NCI-H2029 (cell line): ENCODE data around the gene DCDC1.
"Not testable (repeated sequence)": the region's sequence is repeated elsewhere in the genome, so short reads cannot be mapped to it uniquely, and the experiment has no call there.

Experiments used
- DNase-seq: peaks from one replicate; lab custom pipeline; 2025; lab: John Stamatoyannopoulos, UW

The DCDC1 gene

DNA sequence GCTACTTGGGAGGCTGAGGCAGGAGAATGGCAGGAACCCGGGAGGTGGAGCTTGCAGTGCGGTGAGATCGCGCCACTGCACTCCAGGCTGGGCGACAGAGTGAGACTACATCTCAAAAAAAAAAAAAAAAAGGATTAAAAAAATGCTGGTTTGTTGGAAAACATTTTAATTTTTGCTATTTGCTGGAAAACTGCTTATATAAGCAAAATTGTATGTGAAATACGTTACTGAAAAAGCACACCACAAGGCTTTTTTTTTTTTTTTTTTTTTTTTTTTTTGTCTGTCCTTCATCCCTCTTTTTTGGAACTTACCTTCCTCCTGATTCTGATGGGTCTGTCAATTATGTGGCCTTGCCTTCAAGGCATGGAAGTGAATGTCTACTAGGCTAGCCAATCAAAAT lies 40.8 kb downstream of the DCDC1 start:
- no peak for DNase-seq

DNA sequence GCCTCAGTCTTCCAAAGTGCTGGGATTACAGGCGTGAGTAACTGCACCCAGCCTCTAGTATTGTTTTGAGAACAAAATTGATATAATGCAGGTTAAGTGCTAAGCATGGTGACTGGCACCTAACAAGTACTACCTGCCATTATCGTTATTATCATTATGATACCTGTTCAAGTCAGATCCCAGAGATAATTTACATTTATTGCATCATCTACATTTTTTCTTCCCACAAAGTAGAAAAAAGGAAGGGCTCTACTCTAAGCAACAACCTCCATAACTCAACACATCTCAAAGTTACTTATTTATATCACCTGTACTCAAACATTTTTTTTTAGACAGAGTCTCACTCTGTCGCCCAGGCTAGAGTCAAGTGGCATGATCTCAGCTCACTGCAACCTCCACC lies 42.1 kb downstream of the DCDC1 start:
- DNase-seq, result no peak

DNA sequence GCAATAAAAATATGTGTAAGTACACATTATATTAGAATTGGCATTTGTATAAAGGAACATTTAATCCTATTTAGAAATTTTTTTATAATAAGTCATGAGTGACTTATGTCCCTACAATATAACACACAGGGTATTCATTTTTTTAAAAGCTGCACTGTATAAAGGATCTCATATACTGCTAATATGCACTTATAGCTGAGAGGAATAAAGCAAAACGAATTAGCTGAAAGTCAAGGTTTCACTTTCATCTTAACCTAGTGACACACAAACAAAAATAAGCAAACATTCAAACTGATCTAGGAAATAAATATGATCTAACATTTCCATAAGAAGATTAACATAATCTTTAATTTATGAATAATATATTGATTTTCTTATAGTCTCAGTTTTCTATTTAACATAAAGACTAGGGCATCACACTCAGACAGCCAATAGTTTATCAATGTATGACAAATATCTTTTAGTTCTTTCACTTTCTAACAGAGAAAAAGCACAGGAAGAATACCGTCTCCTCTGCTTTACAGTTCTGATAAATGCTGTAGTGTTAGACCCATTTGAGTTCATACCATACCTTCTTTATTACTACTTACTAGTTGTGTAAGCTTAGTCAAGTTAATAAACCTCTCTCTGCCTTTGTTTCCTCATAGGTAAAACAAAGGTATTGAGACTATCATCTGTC lies 42.9 kb downstream of the DCDC1 start:
- DNase-seq, result no peak

DNA sequence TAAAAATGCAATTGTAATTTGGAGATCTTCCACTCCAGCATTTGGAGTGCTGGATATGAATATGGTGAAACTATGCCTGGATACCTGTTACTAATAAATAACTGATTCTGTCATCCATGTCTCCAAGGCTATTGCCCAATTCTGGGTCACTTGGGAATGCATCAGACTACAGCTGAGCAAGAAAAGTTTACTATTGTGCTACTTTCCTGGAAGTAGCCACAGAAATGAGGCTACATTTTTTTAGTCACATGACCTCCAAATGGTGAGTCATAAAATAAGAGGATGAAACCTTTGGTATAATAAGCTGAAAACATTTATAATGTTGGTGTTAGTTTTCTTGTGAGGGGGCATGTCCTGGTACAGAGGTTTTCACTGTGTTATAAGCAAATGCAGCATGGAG lies 44.4 kb downstream of the DCDC1 start:
- no peak for DNase-seq

DNA sequence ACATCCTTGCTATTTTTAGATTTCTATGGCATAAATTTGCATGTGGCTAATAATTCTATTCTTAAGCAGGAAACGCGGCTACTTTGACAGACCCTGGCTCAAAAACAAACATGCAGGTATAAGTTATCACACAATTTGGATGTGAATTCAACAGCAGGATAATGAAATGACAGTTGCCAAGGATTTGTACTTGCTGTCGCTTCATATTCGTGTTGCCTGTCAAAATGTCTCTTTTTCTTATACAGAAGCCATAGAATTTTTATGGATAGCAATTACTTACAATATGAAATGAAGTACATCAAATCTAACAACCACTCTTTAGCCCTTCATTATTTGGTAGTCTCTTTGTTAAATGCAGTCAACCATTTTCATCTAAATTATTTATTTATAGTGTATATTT lies 46.4 kb downstream of the DCDC1 start:
- DNase-seq, result no peak

DNA sequence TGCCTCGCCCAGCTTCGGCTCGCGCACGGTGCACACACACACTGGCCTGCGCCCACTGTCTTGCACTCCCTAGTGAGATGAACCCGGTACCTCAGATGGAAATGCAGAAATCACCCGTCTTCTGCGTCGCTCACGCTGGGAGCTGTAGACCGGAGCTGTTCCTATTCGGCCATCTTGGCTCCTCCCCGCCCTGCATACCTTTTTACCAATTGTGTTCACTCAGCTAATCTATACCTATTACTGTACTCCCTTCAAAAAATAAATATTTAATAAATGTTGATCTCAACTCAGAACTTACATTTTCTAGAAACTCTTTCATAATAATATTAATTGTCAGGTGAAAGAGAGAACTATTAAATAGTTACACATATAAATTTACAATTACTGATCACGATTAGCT lies 48.0 kb downstream of the DCDC1 start:
- not testable (repeated sequence) for DNase-seq

DNA sequence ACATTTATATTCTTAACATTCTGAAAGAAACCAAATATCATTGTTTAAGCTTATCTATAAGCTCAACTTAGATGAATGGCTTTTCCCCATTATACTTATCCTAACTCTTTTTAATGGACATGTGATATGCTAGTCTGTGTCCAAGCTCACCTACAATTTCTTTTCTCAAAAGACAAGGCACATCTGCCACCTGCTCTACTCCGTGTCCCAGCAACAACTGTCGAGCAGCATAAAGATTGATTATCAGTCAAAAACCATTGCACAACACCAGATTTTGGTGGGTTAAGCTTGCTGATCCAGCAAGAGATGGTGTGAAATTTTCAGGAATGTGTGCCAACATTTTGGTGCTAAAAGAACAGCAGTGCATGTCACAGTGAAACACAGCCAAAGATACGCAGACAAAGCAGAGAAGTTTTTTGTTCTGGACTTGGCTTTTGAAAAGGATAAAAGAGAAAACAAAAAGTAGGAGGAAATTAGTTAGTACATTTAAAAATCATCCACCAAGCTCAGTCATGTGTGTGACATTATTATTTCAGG lies 65.8 kb downstream of the DCDC1 start:
- DNase-seq, result no peak

DNA sequence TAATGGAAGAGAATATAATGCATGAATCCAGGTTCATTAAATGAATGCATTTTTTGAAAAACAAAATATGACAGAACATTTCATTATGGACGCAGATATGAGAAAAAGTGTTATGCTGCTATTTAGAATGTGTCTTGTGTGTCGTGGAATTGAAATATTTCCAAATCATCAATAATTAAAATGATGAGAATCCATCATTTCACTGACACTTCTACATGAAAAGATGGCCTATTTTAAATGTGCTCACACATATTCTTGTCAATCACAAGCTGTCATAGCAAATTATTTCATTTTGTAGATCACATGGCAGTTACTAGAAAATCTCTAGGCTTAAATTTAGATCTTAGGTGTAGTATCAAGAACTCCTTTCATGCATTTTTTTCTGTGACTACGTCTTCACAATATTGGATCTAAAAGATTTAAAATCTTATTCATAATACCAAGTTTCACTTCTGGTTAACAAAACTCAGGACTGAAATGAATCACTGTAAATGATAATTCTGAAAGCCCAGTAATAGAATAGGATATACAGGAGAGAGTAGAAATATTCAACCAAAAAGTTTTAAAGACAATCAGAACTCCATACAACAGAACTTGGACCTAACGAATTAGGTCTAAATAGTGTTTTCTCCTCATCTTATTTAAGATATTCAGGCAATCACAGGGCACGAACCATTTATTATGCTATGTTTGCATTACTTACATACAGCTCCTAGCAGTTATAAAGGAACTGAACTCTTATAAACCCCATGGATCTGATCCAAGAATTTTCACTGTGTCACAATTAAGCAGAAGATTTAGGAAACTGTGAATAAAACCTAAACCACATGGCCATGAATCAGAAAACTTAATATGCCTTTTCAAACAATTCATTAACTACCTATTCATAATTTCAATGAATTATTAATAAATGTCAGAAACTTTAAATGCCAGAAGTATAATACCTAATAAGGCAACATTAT lies 67.7 kb downstream of the DCDC1 start:
- no peak for DNase-seq

DNA sequence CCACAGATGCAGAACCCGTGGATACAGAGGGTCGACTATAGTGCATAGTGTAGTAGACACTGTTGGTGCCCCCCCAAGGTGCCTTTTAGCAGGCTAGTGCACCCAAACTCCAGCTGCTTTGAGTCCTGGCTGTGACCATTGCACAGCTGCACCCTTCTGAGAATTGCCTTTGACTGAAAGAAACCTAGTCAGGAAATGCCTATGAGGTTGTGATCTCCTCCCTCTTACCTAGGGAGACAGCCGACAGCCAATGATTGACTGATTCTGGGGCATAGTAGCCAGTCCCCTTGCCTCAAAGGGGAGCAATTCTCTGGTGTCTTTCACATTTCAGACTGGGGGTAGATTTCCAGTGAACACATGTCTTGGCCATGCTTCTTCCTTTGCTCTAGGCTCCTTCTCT lies 74.2 kb downstream of the DCDC1 start:
- no peak for DNase-seq

DNA sequence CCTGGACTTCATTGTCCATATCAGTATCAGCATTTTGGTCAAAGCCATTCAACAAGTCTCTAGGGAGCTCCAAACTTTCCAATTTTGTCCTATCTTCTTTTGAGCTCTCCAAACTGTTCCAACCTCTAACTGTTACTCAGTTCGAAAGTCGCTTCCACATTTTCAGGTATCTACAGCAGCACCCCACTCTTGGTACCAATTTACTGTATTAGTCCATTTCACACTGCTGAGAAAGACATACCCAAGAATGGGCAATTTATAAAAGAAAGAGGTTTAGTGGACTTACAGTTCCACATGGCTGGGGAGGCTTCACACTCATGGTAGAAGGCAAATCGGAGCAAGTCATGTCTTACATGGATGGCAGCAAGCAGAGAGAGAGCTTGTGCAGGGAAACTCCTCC lies 96.0 kb downstream of the DCDC1 start:
- not testable (repeated sequence) for DNase-seq

DNA sequence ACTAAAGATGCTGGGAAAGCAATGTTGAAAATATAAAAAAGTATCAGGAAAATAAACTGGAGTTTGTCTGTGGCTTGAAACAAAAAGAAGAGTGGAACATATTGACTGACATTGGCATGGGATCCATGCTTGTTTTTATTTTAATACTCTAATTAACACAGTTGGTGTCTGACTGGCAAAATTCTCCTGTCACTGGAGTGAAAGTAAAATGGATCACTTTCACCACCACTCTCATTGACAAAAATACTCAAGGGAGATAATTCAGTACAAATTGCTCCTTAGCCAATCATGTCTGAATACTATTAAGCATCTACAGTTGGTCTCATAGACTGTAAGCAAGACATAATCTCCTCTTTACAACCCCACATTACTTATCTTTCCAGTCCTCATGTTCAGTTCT lies 101.8 kb downstream of the DCDC1 start:
- no peak for DNase-seq

DNA sequence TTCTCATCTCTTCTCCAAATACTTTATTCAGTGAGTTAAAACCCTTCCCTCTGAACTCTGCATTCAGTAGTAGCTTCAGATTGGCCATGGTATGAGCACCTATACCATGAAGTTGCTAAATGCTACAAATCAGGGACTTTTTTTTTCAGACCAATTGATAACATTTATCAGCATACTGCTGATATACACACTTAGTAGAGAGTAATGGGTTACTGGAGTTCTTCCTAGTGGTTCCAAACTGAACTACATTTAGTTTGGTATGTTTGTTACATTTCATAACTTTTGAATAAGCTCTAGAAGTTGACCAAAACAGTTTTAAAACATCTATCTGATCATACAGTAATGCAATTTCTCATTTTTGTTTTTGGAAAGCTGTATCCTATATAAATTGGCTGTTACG lies 104.7 kb downstream of the DCDC1 start:
- no peak for DNase-seq

DNA sequence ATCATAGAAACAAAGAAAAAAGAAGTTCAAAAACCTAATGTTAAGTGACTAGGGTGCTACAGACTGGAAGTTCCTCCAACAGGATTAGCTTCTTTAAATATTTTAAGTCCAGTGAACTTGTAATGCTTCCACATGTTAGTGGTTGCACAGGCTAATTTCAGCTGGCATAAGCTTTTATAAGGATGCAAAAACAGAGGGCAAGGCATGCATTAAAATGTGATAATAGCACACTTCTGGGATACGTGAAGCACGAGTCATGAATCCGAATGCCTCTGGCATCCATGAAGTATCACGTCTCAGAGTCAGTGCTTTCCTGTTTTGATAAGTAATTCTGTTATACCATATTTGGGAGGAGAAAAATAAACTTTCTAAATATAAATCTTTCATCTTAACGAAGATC lies 106.8 kb downstream of the DCDC1 start:
- DNase-seq, result no peak

DNA sequence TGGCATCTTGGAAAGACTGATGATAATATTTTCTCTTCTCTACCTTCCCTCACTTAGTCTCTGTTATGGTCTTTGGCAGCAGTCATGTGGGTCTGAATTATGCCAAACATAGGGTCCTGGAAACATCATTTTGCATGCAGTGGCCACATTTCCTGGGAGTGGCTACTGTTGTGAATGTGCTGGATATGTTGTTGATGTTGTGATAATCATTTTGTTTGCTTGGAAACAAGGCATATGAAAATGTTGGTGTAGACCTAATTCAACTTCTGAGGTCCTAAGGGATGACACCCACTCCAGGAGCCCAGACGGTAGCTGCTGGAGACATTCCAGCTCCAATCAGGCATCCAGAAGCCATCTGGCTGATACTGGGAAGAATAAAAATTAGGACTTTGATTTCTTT lies 109.7 kb downstream of the DCDC1 start:
- DNase-seq, result no peak

DNA sequence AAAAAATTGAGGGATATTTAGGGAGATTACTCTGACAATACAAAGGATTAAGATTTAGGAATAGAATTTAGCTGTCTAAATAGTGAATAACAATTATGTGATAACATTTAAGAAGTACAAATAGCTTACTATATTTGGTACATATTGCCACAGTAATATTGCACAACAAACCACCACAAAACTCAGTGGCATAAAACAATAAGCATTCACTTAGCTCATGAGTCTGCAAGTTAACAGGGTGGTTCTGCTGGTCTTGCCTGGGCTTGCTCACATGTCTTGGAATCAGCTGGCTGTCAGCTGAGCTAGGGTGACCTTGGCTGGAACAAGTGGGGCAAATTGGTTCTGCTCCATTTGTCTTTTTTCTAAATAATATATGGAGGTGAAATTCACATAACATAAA lies 115.1 kb downstream of the DCDC1 start:
- no peak for DNase-seq

DNA sequence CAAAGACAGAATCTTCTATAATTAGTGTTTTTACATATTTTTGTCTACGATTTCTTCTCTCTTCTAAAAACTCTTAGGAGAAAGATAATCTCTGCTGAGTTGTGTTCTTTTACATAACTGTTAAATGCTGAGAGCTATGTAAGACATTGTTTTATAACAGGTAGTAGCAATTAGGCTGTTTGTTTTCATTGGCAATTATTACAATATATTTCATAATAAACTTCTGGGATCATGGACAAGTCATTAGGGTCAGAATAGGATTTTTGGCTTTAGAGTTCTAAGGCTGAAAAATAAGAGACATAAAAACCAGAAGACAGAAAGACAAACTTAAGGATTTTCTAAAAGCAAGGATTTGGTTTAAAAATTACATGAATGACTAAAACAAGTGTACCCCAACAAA lies 120.8 kb downstream of the DCDC1 start:
- DNase-seq, result no peak

DNA sequence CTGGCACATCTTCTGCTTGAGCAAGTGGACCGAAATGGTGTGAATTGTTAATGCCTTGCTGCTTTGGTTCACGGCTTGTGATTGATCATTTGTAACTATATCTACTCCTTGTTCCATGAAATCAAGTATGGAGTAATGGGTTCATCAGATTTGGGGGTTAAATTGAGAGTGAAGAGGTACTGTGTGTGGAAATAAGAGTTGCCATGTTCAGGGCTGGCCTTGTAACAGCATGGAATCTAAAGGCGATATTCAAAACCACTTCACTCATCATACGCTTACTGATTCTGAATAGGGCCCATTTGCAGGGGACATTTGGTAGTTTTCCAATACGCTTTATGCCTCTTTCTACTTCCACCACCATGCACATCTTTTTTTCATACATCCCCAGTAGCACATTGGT lies 122.2 kb downstream of the DCDC1 start:
- no peak for DNase-seq

DNA sequence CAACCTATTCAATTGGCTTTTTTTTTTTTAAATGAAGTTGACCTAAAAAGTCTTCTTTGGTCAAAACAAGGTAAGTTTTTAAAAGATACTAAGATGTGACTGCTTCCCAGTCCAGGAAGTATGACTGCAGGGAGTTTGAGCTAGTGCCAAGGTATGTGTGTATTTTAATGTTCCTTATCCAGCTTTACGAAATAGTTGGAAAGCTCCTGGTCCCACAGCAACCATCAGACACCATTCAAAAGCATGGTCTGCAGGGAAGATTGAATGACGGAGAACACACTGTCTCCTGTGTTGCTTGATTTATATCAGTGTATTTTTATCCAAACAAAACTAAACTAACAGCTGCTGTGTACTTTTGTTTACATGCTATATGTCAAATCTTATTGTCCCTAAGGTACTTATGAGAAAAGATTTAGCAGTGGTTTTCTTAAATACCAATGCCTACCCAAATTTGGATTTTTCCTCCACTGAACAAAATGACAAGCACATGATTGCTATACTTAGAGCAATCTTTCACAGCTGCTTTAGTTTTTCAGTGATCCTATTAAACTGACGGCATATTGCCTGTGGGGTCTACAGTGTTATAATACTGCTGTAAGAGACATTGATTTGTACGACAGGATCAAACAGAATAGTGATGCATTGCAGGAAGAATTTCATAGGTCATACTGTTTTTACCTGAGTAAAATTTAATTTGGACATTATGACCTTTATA lies 122.9 kb downstream of the DCDC1 start:
- DNase-seq, result no peak

DNA sequence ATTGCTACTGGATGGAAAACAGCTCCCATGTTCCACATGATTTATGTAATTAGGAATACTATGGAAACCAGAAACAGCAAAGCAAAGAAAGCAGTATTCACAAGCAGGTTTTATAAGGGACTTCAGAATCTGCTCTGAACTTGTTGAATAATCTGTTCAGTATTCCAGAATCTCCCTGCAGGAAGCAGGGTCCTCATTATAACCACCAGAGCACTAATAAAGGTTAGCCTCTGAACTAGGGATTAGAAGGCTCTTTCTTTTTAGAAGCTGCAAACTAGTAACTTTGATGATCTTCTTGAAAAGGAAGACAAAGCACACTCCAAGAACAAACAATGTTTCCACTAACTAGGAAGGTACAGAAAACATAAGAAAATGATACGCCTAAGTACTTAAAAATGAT lies 125.8 kb downstream of the DCDC1 start:
- DNase-seq, result no peak

DNA sequence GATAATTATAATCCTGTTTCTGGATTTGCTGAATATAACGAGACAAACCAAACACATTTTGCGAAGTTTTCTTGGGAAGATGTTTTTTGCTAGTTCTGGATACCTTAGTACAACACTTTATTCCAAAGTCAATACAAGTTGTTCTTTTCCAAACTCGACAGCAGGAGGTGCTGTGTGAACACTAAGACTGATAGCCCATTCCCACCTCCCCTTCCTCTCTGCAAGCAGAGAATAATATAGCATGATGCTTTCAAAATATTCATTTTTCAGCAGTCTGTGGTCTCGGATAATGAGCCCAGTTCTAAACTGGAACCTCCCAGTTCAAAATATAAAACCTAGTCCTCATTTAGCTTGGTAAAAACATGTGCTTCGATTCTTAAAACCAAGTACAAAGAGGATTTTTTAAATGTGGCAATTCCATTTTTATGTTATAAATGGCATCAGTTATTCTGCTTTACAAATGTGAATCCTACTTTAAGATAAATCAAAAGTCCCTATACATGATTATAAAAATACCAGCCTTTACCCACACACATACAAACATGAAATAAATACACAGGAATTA lies 129.1 kb downstream of the DCDC1 start:
- no peak for DNase-seq

DNA sequence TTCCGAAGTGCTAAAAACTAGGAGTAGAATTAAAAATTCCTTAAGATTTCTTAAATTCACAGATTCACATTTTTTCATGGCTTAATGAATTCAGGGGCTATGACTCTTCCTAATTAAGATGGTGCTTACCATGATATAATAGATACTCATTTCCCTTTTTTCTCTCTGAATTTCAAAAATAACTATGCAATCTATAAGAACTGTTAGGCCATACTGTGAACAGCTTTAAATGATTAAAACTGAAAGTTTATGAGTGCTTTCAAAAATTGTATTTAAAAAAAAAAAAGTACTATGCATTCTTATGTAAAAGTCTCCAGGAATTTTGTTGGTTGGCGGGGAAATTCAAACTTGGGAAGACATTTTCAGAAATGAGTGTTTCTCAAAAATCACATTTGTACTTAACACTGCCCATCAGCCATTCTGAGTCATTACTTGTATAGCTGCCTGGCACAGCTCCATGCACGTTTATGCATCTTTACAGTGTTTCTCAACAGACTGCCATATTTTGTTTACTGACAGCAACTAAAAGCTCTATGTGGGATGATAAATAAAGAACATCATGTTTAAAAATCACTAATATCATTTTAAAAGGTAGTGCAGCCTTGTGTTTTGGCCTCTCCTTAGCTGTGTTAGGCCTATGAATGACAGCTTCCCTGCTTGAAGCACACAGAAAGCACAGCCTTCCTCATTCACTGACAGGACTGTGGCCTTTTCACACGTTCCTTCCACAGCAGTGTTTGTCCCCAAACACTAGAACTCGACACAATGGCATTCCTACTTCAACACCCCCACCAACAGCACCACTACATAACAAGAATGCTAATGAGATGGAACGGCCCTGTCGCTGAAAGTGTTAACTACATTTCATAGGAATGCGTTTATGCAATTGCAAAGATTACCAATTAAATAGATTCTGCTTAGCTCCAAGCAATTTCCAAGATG lies 131.4 kb downstream of the DCDC1 start:
- no peak for DNase-seq
